ENCODE results near the gene GLRX3. TPM values are rescaled to one million over a fixed set of nuclear protein-coding genes. Genes with fewer than 3 reads are reported as not detected.

Gene GLRX3
- total RNA-seq, 6 experiments from 2014 or later, result 96.2 to 123 (median 112) TPM

DNA sequence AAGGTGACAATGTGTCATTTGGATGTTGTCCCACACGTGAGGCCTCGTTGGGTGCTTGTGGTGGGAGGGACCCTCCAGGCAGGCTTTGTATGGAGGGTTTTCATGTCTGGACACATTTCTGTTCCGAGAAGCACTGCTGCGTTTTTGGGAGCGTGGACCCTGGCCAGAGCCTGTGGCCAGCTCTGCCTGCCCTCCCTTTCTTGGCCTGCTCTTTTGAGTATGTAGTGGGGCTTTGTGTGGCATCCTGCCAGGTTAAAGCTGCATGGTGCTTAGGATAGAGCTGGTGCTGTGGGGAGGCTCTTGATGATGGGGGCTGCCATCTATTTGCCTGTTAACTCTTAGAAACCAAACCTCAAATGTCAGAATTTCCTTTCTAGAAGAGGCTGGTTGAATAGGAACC lies 45.7 kb downstream of the GLRX3 start:
- H3K4me3 Mint-ChIP-seq, result no peak overlapping the region
- H3K36me3 Mint-ChIP-seq (ENCODE audit: low read depth), result peaks cover 22% of the 10 kb centered on the region; the same call in 1 of the 2 replicates
- TF ChIP-seq, protein P1, sequence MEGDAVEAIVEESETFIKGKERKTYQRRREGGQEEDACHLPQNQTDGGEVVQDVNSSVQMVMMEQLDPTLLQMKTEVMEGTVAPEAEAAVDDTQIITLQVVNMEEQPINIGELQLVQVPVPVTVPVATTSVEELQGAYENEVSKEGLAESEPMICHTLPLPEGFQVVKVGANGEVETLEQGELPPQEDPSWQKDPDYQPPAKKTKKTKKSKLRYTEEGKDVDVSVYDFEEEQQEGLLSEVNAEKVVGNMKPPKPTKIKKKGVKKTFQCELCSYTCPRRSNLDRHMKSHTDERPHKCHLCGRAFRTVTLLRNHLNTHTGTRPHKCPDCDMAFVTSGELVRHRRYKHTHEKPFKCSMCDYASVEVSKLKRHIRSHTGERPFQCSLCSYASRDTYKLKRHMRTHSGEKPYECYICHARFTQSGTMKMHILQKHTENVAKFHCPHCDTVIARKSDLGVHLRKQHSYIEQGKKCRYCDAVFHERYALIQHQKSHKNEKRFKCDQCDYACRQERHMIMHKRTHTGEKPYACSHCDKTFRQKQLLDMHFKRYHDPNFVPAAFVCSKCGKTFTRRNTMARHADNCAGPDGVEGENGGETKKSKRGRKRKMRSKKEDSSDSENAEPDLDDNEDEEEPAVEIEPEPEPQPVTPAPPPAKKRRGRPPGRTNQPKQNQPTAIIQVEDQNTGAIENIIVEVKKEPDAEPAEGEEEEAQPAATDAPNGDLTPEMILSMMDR (IDR thresholded peaks at IDR 0.05), result no peak
- peaks cover 5% of the 10 kb centered on the region; the same call in 1 of the 2 replicates for H3K4me1 Mint-ChIP-seq (ENCODE audit: low read depth)
- no peak overlapping the region for H3K27ac Mint-ChIP-seq
- H3K9me3 Mint-ChIP-seq, result no peaks in the 10 kb centered on the region
- H3K27me3 Mint-ChIP-seq (ENCODE audit: insufficient read depth), result no peaks in the 10 kb centered on the region
- no peak for DNase-seq

DNA sequence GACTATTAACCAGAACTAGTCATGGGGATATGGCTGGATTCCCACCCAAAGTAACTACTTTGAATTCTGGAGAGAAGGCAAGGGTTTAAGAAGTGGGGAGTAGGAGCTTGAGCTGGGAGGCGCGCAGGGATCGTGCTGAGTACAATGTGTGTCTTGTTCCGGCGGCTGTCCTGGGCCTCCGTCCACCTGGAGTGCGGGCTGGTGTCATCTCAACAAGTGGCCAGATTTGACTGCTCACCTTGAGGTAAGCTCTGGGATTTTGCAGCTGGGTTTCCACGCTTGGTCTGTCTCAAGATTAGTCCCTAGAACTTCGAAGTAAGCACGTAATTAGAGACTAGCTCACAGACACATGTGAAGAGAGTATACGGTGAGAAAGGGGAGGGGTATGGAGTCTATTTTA lies 49.4 kb downstream of the GLRX3 start:
- H3K36me3 Mint-ChIP-seq (ENCODE audit: low read depth), result peaks cover 8% of the 10 kb centered on the region; the same call in 1 of the 2 replicates
- peaks cover 3% of the 10 kb centered on the region for H3K27me3 Mint-ChIP-seq (ENCODE audit: insufficient read depth)
- H3K9me3 Mint-ChIP-seq, result no peaks in the 10 kb centered on the region
- H3K4me3 Mint-ChIP-seq, result no peak overlapping the region
- DNase-seq, result no peak
- TF ChIP-seq, protein P1 (IDR thresholded peaks at IDR 0.05), result no peak
- no peak overlapping the region for H3K27ac Mint-ChIP-seq
- no peaks in the 10 kb centered on the region for H3K4me1 Mint-ChIP-seq (ENCODE audit: low read depth)

DNA sequence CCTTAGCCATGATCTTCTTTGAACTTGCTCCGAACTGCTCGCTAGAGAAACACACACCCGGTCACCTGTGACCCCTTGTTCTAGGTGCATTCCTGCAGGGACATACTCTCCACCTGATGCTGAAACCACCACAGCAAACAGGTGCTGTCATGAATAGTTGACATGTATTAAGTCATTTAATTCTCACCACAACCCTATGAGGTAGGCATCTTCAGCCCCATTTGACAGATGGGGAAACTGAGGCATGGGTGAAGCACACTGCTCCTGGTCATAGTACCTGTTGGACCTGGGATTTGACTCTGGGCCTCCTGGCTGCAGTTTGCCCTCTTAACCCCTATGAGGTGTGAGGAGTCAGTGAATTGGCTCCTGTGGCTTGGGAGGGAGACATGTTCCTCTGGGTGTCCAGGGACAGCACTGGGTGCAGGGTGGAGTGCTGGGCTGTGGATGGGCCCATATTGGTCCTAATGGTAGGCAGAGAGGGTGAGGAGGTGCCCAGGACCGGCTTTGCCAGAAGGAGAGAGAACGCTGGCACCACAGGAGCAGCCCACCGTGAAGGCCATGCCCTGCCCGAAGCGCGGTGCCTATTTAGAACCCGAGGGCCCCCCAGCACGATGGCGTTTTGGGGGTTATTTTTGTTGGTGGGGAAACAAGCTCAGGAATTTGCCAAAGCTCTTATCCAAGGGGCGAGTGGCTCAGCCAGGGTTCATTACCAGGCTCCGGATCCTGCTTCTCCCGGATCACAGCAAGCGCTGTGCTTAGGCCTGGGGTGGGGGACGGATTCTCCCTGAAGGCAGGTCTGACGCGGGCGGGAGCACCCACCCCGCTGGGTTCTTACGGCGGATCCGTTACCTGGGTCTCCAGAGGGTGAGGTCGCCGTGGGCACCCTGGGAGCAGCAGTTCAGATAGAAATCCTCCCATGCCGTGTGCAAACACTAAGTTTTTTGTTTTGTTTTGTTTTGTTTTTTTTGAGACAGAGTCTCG lies 52.3 kb downstream of the GLRX3 start:
- H3K27ac Mint-ChIP-seq, result no peak overlapping the region
- no peaks in the 10 kb centered on the region for H3K9me3 Mint-ChIP-seq
- peaks cover 7% of the 10 kb centered on the region; the same call in 1 of the 2 replicates for H3K36me3 Mint-ChIP-seq (ENCODE audit: low read depth)
- H3K4me3 Mint-ChIP-seq, result no peak overlapping the region
- H3K27me3 Mint-ChIP-seq (ENCODE audit: insufficient read depth), result peaks cover 3% of the 10 kb centered on the region
- H3K4me1 Mint-ChIP-seq (ENCODE audit: low read depth), result peaks cover under 1% of the 10 kb centered on the region
- TF ChIP-seq, protein P1 (IDR thresholded peaks at IDR 0.05), result no peak; the same call in 1 of the 2 replicates
- DNase-seq, result no peak

DNA sequence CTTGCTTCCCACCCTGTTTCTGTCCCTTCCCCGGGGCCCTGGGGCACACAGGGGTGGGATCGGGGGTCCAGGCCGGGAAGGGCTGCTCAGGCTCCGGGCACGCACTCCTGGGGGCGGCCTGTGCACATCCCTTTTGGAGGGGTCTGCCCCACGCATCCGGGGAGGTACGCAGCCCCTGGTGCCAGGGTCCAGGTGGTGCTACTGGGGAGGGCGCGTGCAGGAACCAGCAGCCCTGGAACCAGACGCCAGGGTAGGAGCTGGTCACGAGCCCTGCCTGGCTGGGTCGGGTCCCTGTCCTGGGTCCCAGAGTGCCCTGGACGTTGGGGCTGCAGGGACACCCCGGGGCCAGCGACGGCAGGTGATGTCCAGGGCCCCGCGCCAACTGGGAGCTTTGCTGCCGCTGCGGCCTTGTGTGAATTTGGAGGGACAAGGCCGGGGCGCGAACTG lies 53.4 kb downstream of the GLRX3 start:
- TF ChIP-seq, protein P1 (IDR thresholded peaks at IDR 0.05), result no peak

DNA sequence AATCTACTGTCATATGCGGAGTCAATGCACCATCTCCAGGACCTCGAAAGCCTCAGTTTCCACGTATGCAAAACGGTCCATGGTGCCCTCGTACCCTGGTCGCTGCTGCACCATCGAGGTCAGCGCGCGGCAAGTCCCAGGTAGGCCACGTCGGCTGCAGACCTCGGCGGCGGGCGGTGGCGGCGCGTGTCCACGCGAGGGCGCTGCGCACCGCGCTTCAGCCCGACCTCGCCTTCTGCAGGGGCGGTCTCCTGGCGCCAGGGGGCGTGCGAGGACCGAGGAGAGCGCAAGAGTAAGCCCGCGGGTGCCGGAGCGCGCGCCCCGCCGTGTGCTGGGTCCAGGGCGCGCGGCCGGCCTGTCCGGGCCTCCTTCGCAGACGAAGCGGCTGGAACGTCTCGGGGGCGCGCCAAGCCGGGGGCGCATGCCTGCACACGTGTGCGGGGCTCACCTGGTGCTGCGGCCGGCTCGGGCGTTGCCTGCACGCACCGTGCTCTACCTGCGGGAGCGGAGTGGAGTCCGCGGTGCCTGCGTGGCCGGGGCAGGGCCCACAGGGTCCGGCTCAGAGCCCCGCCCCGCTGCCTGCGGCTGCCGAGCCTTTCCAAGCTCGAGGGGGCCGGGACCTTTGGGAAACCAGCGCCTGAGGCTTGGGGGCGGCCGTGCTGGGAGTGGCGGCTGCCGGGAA lies 54.0 kb downstream of the GLRX3 start:
- Mint-ChIP-seq H3K4me3 (no peak overlapping the region), H3K4me1 (ENCODE audit: low read depth) (peaks cover 6% of the 10 kb centered on the region), H3K27me3 (ENCODE audit: insufficient read depth) (peaks cover 3% of the 10 kb centered on the region), H3K9me3 (no peaks in the 10 kb centered on the region), H3K27ac (no peak overlapping the region), H3K36me3 (ENCODE audit: low read depth) (peaks cover 7% of the 10 kb centered on the region; the same call in 1 of the 2 replicates)
- TF ChIP-seq, protein P1 (IDR thresholded peaks at IDR 0.05), result peak; percentile 100
- peak; percentile 54 for DNase-seq

More for the DNA sequence above, 53.4 kb downstream of the GLRX3 start:
- Mint-ChIP-seq H3K4me3 (no peak overlapping the region), H3K4me1 (ENCODE audit: low read depth) (peaks cover 6% of the 10 kb centered on the region), H3K9me3 (no peaks in the 10 kb centered on the region), H3K27me3 (ENCODE audit: insufficient read depth) (peaks cover 3% of the 10 kb centered on the region), H3K36me3 (ENCODE audit: low read depth) (peaks cover 7% of the 10 kb centered on the region; the same call in 1 of the 2 replicates), H3K27ac (no peak overlapping the region)
- DNase-seq, result no peak

All from HFFc6 (cell line).